ENCODE results near the gene MORN1.

Gene MORN1

DNA sequence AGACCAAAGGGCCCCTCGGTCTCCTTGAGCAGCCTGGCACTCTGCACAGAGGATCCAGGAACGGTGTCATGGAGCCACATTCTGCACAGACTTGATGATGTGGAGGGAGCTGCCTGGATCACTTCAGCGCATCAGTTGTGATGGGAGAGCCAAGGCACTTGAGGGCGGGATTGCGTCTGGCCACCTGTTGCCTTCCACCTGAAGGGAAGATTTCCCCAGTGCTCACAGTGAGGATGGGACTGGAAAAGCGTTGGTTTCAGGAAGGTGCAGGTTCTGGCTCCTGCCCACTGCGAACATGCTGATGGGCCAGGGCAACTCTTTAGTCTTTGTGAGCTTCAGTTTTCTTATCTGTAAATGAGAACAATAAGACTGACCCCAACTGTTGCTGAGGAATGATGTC lies 2.9 kb upstream of the MORN1 start:
- Histone ChIP-seq H3K27me3 (replicated peaks; ENCODE audit: insufficient read depth, low read length) (no peaks in the 10 kb centered on the region), H3K9ac (ENCODE audit: low read length) (no peak overlapping the region), H3K79me2 (ENCODE audit: low read length) (peaks cover 56% of the 10 kb centered on the region), H3K9me2 (replicated peaks; ENCODE audit: insufficient read depth, low read length) (no peaks in the 10 kb centered on the region), H3K27ac (ENCODE audit: low read length) (no peak overlapping the region), H2AFZ (ENCODE audit: low read length) (no peak overlapping the region), H3K4me1 (ENCODE audit: low read length) (peaks cover 18% of the 10 kb centered on the region), H4K20me1 (ENCODE audit: insufficient read depth, low read length) (no peaks in the 10 kb centered on the region; the same call in 1 of the 2 replicates), H3K4me2 (ENCODE audit: low read depth, low read length) (no peak overlapping the region), H3K4me3 (ENCODE audit: low read length) (no peak overlapping the region), H3F3A (ENCODE audit: insufficient read depth, low read length) (no peaks in the 10 kb centered on the region), H3K36me3 (replicated peaks; ENCODE audit: insufficient read depth, low read length) (0 out of 2 replicates have a peak, but pooled peaks cover 2% of the 10 kb centered on the region), H3K9me3 (replicated peaks; ENCODE audit: insufficient read depth, low read length) (no peaks in the 10 kb centered on the region)
- TF ChIP-seq, protein P1, sequence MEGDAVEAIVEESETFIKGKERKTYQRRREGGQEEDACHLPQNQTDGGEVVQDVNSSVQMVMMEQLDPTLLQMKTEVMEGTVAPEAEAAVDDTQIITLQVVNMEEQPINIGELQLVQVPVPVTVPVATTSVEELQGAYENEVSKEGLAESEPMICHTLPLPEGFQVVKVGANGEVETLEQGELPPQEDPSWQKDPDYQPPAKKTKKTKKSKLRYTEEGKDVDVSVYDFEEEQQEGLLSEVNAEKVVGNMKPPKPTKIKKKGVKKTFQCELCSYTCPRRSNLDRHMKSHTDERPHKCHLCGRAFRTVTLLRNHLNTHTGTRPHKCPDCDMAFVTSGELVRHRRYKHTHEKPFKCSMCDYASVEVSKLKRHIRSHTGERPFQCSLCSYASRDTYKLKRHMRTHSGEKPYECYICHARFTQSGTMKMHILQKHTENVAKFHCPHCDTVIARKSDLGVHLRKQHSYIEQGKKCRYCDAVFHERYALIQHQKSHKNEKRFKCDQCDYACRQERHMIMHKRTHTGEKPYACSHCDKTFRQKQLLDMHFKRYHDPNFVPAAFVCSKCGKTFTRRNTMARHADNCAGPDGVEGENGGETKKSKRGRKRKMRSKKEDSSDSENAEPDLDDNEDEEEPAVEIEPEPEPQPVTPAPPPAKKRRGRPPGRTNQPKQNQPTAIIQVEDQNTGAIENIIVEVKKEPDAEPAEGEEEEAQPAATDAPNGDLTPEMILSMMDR (IDR thresholded peaks at IDR 0.05; ENCODE audit: low read length): no peak
- TF ChIP-seq EZH2phosphoT487 (IDR thresholded peaks at IDR 0.05; ENCODE audit: low read length) (no peak), EZH2 (optimal IDR thresholded peaks at IDR 0.05; ENCODE audit: low read depth, low read length) (no peak)
- no peak for DNase-seq

DNA sequence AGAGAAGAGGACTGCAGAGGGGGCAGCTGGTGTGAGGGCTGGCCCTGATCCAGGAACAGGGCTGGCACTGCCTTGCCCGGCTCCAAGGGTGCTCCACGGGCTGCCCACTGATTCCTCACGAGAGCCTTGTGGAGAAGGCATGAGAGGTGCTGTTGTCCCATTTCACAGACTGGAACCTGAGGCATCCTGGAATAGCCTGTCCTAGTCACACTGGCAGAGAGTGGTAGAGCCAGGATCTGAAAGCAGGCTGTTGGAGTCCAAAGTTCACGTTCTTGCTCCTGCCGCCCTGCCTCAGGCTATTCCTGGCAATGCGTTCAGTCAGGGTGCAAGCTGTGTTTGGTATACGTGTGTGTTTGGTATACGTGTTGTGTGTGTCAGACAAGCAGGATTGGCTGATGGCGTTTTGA lies 2.1 kb upstream of the MORN1 start:
- H3K79me2 ChIP-seq (ENCODE audit: low read length): peaks cover 56% of the 10 kb centered on the region
- H3K9ac ChIP-seq (ENCODE audit: low read length): no peak overlapping the region
- H3K4me1 ChIP-seq (ENCODE audit: low read length): peaks cover 18% of the 10 kb centered on the region

DNA sequence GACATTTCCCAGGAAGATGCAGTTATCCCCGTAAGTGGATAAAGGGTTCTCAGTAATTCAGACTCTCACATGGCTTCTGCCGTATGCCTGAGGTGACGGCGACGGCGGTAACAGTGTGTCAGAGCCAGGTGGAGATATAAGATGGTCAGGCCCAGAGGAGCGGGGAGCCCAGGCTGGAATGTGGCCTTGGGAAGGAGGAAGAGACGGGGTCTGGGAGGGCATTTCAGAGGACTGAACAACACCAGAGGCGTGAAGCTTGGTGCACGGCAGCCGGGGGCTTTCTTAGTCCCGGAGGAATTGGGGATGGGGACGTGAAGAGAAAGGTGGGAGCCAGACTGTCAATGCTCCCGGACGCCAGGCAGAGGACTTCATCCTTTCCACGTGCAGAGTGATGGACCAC lies 1.3 kb upstream of the MORN1 start:
- no peaks in the 10 kb centered on the region for H3F3A ChIP-seq (ENCODE audit: insufficient read depth, low read length)
- TF ChIP-seq EZH2 (optimal IDR thresholded peaks at IDR 0.05; ENCODE audit: low read depth, low read length) (no peak), EZH2phosphoT487 (IDR thresholded peaks at IDR 0.05; ENCODE audit: low read length) (no peak)
- TF ChIP-seq, protein P1 (IDR thresholded peaks at IDR 0.05; ENCODE audit: low read length): no peak
- no peaks in the 10 kb centered on the region; the same call in 1 of the 2 replicates for H4K20me1 ChIP-seq (ENCODE audit: insufficient read depth, low read length)
- no peaks in the 10 kb centered on the region for H3K9me2 ChIP-seq (replicated peaks; ENCODE audit: insufficient read depth, low read length)
- no peak for DNase-seq
- no peak overlapping the region for H3K27ac ChIP-seq (ENCODE audit: low read length)
- H3K27me3 ChIP-seq (replicated peaks; ENCODE audit: insufficient read depth, low read length): no peaks in the 10 kb centered on the region
- H3K9ac ChIP-seq (ENCODE audit: low read length): peak overlapping the region; percentile 80; the same call in 1 of the 2 replicates
- peaks cover 56% of the 10 kb centered on the region for H3K79me2 ChIP-seq (ENCODE audit: low read length)
- H3K4me1 ChIP-seq (ENCODE audit: low read length): peaks cover 18% of the 10 kb centered on the region
- H3K4me2 ChIP-seq (ENCODE audit: low read depth, low read length): peak overlapping the region; percentile 74
- H2AFZ ChIP-seq (ENCODE audit: low read length): no peak overlapping the region
- 0 out of 2 replicates have a peak, but pooled peaks cover 2% of the 10 kb centered on the region for H3K36me3 ChIP-seq (replicated peaks; ENCODE audit: insufficient read depth, low read length)
- peak overlapping the region; percentile 92 for H3K4me3 ChIP-seq (ENCODE audit: low read length)
- no peaks in the 10 kb centered on the region for H3K9me3 ChIP-seq (replicated peaks; ENCODE audit: insufficient read depth, low read length)

More for the DNA sequence above, 2.1 kb upstream of the MORN1 start:
- Histone ChIP-seq H3K4me2 (ENCODE audit: low read depth, low read length) (no peak overlapping the region), H2AFZ (ENCODE audit: low read length) (no peak overlapping the region), H3F3A (ENCODE audit: insufficient read depth, low read length) (no peaks in the 10 kb centered on the region), H3K9me2 (replicated peaks; ENCODE audit: insufficient read depth, low read length) (no peaks in the 10 kb centered on the region), H3K27me3 (replicated peaks; ENCODE audit: insufficient read depth, low read length) (no peaks in the 10 kb centered on the region), H3K9me3 (replicated peaks; ENCODE audit: insufficient read depth, low read length) (no peaks in the 10 kb centered on the region), H3K4me3 (ENCODE audit: low read length) (no peak overlapping the region), H4K20me1 (ENCODE audit: insufficient read depth, low read length) (no peaks in the 10 kb centered on the region; the same call in 1 of the 2 replicates), H3K27ac (ENCODE audit: low read length) (no peak overlapping the region), H3K36me3 (replicated peaks; ENCODE audit: insufficient read depth, low read length) (0 out of 2 replicates have a peak, but pooled peaks cover 2% of the 10 kb centered on the region)
- TF ChIP-seq EZH2phosphoT487 (IDR thresholded peaks at IDR 0.05; ENCODE audit: low read length): no peak
- TF ChIP-seq, protein P1 (IDR thresholded peaks at IDR 0.05; ENCODE audit: low read length): no peak
- TF ChIP-seq EZH2 (optimal IDR thresholded peaks at IDR 0.05; ENCODE audit: low read depth, low read length): no peak
- DNase-seq: no peak

Data from MM.1S (cell line).